ENCODE results near the gene OSBPL9. TPM values are rescaled to one million over a fixed set of nuclear protein-coding genes. Genes with fewer than 3 reads are reported as not detected.

Gene OSBPL9
- total and polyA plus RNA-seq, 2 experiments from 2014 or later, result 71.0 to 288 TPM

DNA sequence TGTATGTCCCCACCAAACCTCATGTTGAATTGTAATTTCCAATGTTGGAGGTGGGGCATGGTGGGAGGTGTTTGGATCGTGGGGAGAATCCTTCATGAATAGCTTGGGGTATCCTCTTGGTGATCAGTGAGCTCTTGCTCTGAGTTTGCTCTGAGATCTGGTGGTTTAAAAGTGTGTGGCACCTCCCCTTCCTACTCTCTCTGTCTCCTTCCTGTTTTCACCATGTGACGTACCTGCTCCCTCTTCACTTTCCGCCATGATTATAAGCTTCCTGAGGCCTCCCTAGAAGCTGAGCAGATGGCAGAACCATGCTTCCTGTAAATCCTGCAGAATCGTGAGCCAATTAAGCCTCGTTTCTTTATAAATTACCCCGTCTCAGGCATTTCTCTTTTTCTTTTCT lies 40.0 kb upstream of the OSBPL9 start:
- H3K27ac ChIP-seq, result no peak overlapping the region
- H3K9me3 ChIP-seq (ENCODE audit: low read depth), result no peaks in the 10 kb centered on the region
- no peak for DNase-seq (ENCODE audit: low spot score)
- no peaks in the 10 kb centered on the region for H3K27me3 ChIP-seq
- H3K36me3 ChIP-seq (replicated peaks; ENCODE audit: insufficient read depth, low read depth), result no peaks in the 10 kb centered on the region
- no peak overlapping the region for H3K4me3 ChIP-seq
- no peaks in the 10 kb centered on the region for H3K4me1 ChIP-seq (ENCODE audit: insufficient read depth)
- H2AFZ ChIP-seq, result no peak overlapping the region
- H3K9me2 ChIP-seq (replicated peaks; ENCODE audit: insufficient read depth), result no peaks in the 10 kb centered on the region
- WGBS (ENCODE audit: low lambda C conversion rate, missing lambda C conversion rate), result 90% methylated on average over 6 of the region's 6 CpGs
- H4K20me1 ChIP-seq (ENCODE audit: insufficient read depth, poor library complexity, severe bottlenecking), result no peaks in the 10 kb centered on the region
- H3K4me2 ChIP-seq, result no peak overlapping the region
- H3K79me2 ChIP-seq, result no peaks in the 10 kb centered on the region
- TF ChIP-seq, protein P1, sequence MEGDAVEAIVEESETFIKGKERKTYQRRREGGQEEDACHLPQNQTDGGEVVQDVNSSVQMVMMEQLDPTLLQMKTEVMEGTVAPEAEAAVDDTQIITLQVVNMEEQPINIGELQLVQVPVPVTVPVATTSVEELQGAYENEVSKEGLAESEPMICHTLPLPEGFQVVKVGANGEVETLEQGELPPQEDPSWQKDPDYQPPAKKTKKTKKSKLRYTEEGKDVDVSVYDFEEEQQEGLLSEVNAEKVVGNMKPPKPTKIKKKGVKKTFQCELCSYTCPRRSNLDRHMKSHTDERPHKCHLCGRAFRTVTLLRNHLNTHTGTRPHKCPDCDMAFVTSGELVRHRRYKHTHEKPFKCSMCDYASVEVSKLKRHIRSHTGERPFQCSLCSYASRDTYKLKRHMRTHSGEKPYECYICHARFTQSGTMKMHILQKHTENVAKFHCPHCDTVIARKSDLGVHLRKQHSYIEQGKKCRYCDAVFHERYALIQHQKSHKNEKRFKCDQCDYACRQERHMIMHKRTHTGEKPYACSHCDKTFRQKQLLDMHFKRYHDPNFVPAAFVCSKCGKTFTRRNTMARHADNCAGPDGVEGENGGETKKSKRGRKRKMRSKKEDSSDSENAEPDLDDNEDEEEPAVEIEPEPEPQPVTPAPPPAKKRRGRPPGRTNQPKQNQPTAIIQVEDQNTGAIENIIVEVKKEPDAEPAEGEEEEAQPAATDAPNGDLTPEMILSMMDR (IDR thresholded peaks at IDR 0.05; ENCODE audit: poor library complexity), result no peak
- TF ChIP-seq EZH2 (IDR thresholded peaks at IDR 0.05; ENCODE audit: borderline replicate concordance) (no peak), EZH2phosphoT487 (IDR thresholded peaks at IDR 0.05; ENCODE audit: low read depth, severe bottlenecking, unreplicated experiment) (no peak)

DNA sequence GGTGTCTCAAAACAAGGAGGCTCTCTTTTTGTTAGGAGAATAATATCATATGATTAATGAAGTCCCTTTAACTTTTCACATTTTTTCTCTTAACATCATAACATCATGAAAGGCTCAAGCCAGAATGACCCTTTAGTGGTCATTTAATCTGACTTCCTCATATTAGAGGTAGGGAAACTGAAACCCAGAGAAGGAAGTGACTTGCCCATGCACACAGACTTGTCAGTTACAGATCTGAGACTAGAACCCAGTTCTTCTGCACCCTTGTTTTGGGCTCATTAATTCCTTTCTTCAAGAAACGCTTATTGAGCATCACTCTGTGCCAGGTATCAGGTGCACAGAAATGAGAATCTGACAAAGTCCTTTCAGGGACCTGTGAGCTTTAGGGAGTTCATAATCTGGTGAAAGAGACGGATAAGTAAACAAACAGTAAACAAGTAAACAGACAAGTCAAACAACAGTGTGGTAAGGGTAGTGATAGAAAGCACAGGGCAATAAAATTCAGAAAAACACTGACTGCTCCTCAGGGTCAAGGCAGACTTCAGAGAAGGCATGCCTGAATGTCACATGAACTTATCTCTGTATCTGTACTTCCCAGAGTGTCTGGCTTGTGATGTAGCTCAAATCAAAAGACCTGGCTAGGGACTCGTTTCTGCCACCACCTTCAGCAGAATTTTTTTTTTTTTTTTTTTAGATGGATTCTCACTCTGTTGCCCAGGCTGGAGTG lies 38.3 kb upstream of the OSBPL9 start:
- no peak overlapping the region for H3K27ac ChIP-seq
- H3K36me3 ChIP-seq (replicated peaks; ENCODE audit: insufficient read depth, low read depth), result no peaks in the 10 kb centered on the region
- H3K4me2 ChIP-seq, result no peak overlapping the region
- no peaks in the 10 kb centered on the region for H4K20me1 ChIP-seq (ENCODE audit: insufficient read depth, poor library complexity, severe bottlenecking)
- H2AFZ ChIP-seq, result no peak overlapping the region
- H3K9me2 ChIP-seq (replicated peaks; ENCODE audit: insufficient read depth), result no peaks in the 10 kb centered on the region
- H3K4me3 ChIP-seq, result no peak overlapping the region
- WGBS (ENCODE audit: low lambda C conversion rate, missing lambda C conversion rate), result 39% methylated on average over 3 of the region's 3 CpGs
- no peaks in the 10 kb centered on the region for H3K79me2 ChIP-seq
- H3K9me3 ChIP-seq (ENCODE audit: low read depth), result no peaks in the 10 kb centered on the region
- DNase-seq (ENCODE audit: low spot score), result no peak
- H3K27me3 ChIP-seq, result no peaks in the 10 kb centered on the region
- no peaks in the 10 kb centered on the region for H3K4me1 ChIP-seq (ENCODE audit: insufficient read depth)
- no peak for TF ChIP-seq EZH2 (IDR thresholded peaks at IDR 0.05; ENCODE audit: borderline replicate concordance)
- TF ChIP-seq, protein P1 (IDR thresholded peaks at IDR 0.05; ENCODE audit: poor library complexity), result no peak
- TF ChIP-seq EZH2phosphoT487 (IDR thresholded peaks at IDR 0.05; ENCODE audit: low read depth, severe bottlenecking, unreplicated experiment), result no peak

DNA sequence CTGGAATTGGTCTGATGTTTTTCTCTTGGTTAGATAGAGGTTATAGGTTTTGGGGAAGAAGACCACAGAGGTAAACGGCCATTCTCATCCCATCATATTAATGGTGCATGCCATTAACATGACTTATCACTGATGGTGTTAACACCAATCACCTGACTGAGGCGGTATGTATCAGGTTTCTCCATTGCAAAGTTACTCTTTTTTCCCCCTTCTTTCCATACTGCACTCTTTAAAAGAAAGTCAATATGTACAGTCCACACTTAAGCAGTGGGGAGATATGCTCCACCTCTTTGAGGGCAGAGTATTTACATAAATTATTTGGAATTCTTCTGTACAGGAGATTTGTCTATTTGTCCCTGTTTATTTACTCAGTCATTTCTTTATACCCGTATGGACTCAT lies 35.7 kb upstream of the OSBPL9 start:
- TF ChIP-seq, protein P1 (IDR thresholded peaks at IDR 0.05; ENCODE audit: poor library complexity), result no peak
- TF ChIP-seq EZH2phosphoT487 (IDR thresholded peaks at IDR 0.05; ENCODE audit: low read depth, severe bottlenecking, unreplicated experiment) (no peak), EZH2 (IDR thresholded peaks at IDR 0.05; ENCODE audit: borderline replicate concordance) (no peak)
- DNase-seq (ENCODE audit: low spot score), result no peak
- Histone ChIP-seq H3K27me3 (no peaks in the 10 kb centered on the region), H3K9me2 (replicated peaks; ENCODE audit: insufficient read depth) (no peaks in the 10 kb centered on the region), H2AFZ (no peak overlapping the region), H4K20me1 (ENCODE audit: insufficient read depth, poor library complexity, severe bottlenecking) (no peaks in the 10 kb centered on the region), H3K4me1 (ENCODE audit: insufficient read depth) (no peaks in the 10 kb centered on the region), H3K9me3 (ENCODE audit: low read depth) (no peaks in the 10 kb centered on the region), H3K4me3 (no peak overlapping the region), H3K79me2 (no peaks in the 10 kb centered on the region), H3K36me3 (replicated peaks; ENCODE audit: insufficient read depth, low read depth) (no peaks in the 10 kb centered on the region), H3K4me2 (no peak overlapping the region), H3K27ac (no peak overlapping the region)
- 76% methylated on average over 3 of the region's 3 CpGs for WGBS (ENCODE audit: low lambda C conversion rate, missing lambda C conversion rate)
